Lower leg skin (tissue), 3 donors: ENCODE data around the gene GINS2.

Source experiments
- POLR2A ChIP-seq, 2 donors: fragments of 450-650 bp; IDR thresholded peaks; one replicate each; pipeline ENCODE4 v1.6.1; 2016 to 2017; ENCODE audit warnings: antibody characterized with exemption in 2 of 2, mild to moderate bottlenecking in 1 of 2, moderate library complexity in 1 of 2
- TF ChIP-seq, protein P1 (sequence below), 3 donors: fragments of 450-650 bp; IDR thresholded peaks; one replicate each; pipeline ENCODE4 v1.5.1; 2016; ENCODE audit warnings: antibody characterized with exemption in 3 of 3, mild to moderate bottlenecking in 3 of 3, moderate library complexity in 2 of 3

DNA sequence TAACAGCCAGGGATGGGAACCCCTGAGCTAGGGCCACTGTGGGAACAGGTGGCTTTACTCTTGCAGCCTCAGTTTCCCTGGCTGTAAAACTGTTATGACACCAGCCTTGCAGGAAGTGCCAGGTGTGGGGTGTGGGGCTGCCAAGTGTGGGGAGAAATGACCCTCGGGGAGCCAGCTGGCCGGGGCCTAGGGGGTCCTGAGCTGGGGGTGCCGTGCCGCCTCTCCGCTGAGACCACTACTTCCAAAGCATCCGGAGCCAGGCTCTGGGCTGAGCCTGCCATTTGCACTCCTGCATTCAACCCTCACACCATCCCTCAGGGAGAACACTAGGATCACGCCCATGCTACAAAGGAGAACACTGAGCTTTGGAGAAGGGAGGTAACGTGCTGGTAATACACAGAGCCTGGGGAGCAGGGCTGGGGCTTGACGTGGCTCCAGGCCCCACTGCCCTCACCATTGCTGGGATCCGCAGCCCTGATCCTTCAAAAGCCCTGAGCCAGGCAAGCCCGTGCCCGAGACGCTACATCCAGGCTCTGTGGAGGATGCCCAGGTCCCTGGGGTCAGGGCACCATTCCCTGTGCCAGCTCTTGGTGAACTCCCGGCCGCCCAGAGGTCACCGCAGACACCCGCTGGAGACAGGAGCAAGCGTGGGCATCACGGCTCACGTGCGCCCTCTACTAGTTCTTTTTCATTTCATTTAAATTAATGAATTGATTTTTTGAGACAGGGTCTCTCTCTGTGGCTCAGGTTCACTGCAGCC lies 28.8 kb upstream of the GINS2 start:
- TF ChIP-seq, protein P1, sequence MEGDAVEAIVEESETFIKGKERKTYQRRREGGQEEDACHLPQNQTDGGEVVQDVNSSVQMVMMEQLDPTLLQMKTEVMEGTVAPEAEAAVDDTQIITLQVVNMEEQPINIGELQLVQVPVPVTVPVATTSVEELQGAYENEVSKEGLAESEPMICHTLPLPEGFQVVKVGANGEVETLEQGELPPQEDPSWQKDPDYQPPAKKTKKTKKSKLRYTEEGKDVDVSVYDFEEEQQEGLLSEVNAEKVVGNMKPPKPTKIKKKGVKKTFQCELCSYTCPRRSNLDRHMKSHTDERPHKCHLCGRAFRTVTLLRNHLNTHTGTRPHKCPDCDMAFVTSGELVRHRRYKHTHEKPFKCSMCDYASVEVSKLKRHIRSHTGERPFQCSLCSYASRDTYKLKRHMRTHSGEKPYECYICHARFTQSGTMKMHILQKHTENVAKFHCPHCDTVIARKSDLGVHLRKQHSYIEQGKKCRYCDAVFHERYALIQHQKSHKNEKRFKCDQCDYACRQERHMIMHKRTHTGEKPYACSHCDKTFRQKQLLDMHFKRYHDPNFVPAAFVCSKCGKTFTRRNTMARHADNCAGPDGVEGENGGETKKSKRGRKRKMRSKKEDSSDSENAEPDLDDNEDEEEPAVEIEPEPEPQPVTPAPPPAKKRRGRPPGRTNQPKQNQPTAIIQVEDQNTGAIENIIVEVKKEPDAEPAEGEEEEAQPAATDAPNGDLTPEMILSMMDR (IDR thresholded peaks at IDR 0.05) = peak in 1 of 3 donors; percentile 51
- no peak for TF ChIP-seq POLR2A (IDR thresholded peaks at IDR 0.05)
